MCF 10A (cell line): Measurements from ENCODE around the gene MREG. TPM values are rescaled to one million over a fixed set of nuclear protein-coding genes. Genes with fewer than 3 reads are reported as not detected.

Source experiments
- BruUV-seq: library from RNA; stranded (reverse); fragments of 400-500 nt; replicated peaks from 2 replicates; lab custom pipeline; 2021; lab: Mats Ljungman, UMichigan
- CTCF ChIA-PET: fragments of 300-600 bp; sonication (Branson Sonifier 250); formaldehyde crosslinking; extraction: SDS; loops from one replicate; lab custom pipeline; 2021; ENCODE audit warnings: antibody characterized with exemption, inconsistent platforms; lab: Yijun Ruan, JAX
- POLR2A ChIA-PET: fragments of 300-600, 350-650 bp; sonication (Branson Sonifier 250); formaldehyde crosslinking; extraction: SDS; loops from one replicate; lab custom pipeline; 2020; ENCODE audit warnings: antibody characterized with exemption, inconsistent platforms; lab: Yijun Ruan, JAX
- DNase-seq: peaks from one replicate; pipeline ENCODE4 v3.0.0-alpha.2; 2018; ENCODE audit not compliant: unreplicated experiment
- H3K27ac Mint-ChIP-seq: one replicate; pipeline ENCODE4 v1.8.0; 2022; ENCODE audit warnings: mild to moderate bottlenecking, low read depth, mixed read lengths; ENCODE audit not compliant: unreplicated experiment
- H3K27me3 Mint-ChIP-seq: one replicate; pipeline ENCODE4 v1.8.0; 2022; ENCODE audit warnings: mixed read lengths; ENCODE audit not compliant: insufficient read depth, unreplicated experiment
- H3K36me3 Mint-ChIP-seq: one replicate; pipeline ENCODE4 v1.8.0; 2022; ENCODE audit warnings: mild to moderate bottlenecking, moderate library complexity, mixed read lengths; ENCODE audit not compliant: insufficient read depth, unreplicated experiment
- H3K4me1 Mint-ChIP-seq: one replicate; pipeline ENCODE4 v1.8.0; 2022; ENCODE audit warnings: mixed read lengths; ENCODE audit not compliant: insufficient read depth, unreplicated experiment
- H3K4me3 Mint-ChIP-seq: one replicate; pipeline ENCODE4 v1.8.0; 2022; ENCODE audit warnings: mild to moderate bottlenecking, moderate library complexity, mixed read lengths; ENCODE audit not compliant: unreplicated experiment
- H3K9me3 Mint-ChIP-seq: one replicate; pipeline ENCODE4 v1.8.0; 2022; ENCODE audit warnings: mixed read lengths; ENCODE audit not compliant: unreplicated experiment
- CTCF ChIP-seq: fragments of 200-600 bp; IDR thresholded peaks from one replicate; pipeline ENCODE4 v1.8.0; 2022; ENCODE audit warnings: antibody characterized with exemption, mild to moderate bottlenecking; ENCODE audit not compliant: unreplicated experiment
- intact Hi-C: fragments of 100-400 bp; cut with micrococcal nuclease; formaldehyde crosslinking; loops from 2 replicates; pipeline ENCODE4 v1.14.1; 2022
- total RNA-seq: library from RNA; stranded (reverse); gene quantifications from 2 replicates; pipeline ENCODE4 v1.2.3, GENCODE V29; 2022

The MREG gene
- total RNA-seq, 1 experiment from 2014 or later, result 10.4 TPM

GRCh38 chr2:215901796-215902195 is 111.6 kb downstream of the MREG start:
- Mint-ChIP-seq H3K27ac (no peak overlapping the region), H3K27me3 (no peaks in the 10 kb centered on the region), H3K4me1 (peaks cover 51% of the 10 kb centered on the region), H3K36me3 (no peaks in the 10 kb centered on the region), H3K9me3 (no peaks in the 10 kb centered on the region), H3K4me3 (no peak overlapping the region)
- CTCF ChIA-PET, result interaction anchor here (0.6 to 1.4 kb wide), 2 partner anchors 13 to 1948 kb away, joined by 3 to 4 read pairs; no protein-coding TSS in a partner anchor
- intact Hi-C loops, result loop anchor here (5.0 kb wide), 3 partner anchors 69 to 449 kb away; no protein-coding TSS in a partner anchor
- POLR2A ChIA-PET, result interaction anchor here (0.6 to 0.7 kb wide), 2 partner anchors 202 to 447 kb away, joined by 3 read pairs; no protein-coding TSS in a partner anchor
- TF ChIP-seq CTCF, result no peak
- no peak for DNase-seq
- BruUV-seq, result no TSS peak

- peaks cover 51% of the 10 kb centered on the region for H3K4me1 Mint-ChIP-seq
- no TSS peak for BruUV-seq
Observed at GRCh38 chr2:215900843-215901242, 112.5 kb downstream of the MREG start.

GRCh38 chr2:215900203-215900611 is 113.1 kb downstream of the MREG start:
- POLR2A ChIA-PET, result interaction anchor here (0.9 to 1.0 kb wide), 2 partner anchors 14 to 67 kb away, joined by 3 read pairs; no protein-coding TSS in a partner anchor
- peaks cover 51% of the 10 kb centered on the region for H3K4me1 Mint-ChIP-seq
- BruUV-seq, result no TSS peak

More at GRCh38 chr2:215900843-215901242, 112.5 kb downstream of the MREG start:
- Mint-ChIP-seq H3K27ac (peak overlapping the region; percentile 41), H3K36me3 (no peaks in the 10 kb centered on the region), H3K4me3 (no peak overlapping the region), H3K9me3 (no peaks in the 10 kb centered on the region), H3K27me3 (no peaks in the 10 kb centered on the region)
- DNase-seq, result no peak
- CTCF ChIA-PET, result interaction anchor here (0.6 to 1.2 kb wide), 4 partner anchors 13 to 481 kb away, joined by 3 read pairs; no protein-coding TSS in a partner anchor
- intact Hi-C loops, result loop anchor here (5.0 kb wide), 3 partner anchors 69 to 449 kb away; no protein-coding TSS in a partner anchor
- POLR2A ChIA-PET, result interaction anchor here (0.9 to 1.0 kb wide), 2 partner anchors 13 to 68 kb away, joined by 3 read pairs; no protein-coding TSS in a partner anchor
- no peak for TF ChIP-seq CTCF

More at GRCh38 chr2:215900203-215900611, 113.1 kb downstream of the MREG start:
- intact Hi-C loops, result loop anchor here (5.0 kb wide), 3 partner anchors 68 to 448 kb away; no protein-coding TSS in a partner anchor
- peak overlapping the region; percentile 41 for H3K27ac Mint-ChIP-seq
- peak; percentile 100 for DNase-seq
- no peak overlapping the region for H3K4me3 Mint-ChIP-seq
- no peaks in the 10 kb centered on the region for H3K36me3 Mint-ChIP-seq
- H3K27me3 Mint-ChIP-seq, result no peaks in the 10 kb centered on the region
- H3K9me3 Mint-ChIP-seq, result no peaks in the 10 kb centered on the region
- CTCF ChIA-PET, result interaction anchor here (0.7 to 1.2 kb wide), 3 partner anchors 32 to 481 kb away, joined by 3 read pairs; no protein-coding TSS in a partner anchor
- TF ChIP-seq CTCF, result no peak
